GM20000 (cell line): ENCODE results near the gene PRPSAP1.

ENCODE experiments used
- DNase-seq: peaks from one replicate; pipeline ENCODE4 v3.0.0; 2012; ENCODE audit warnings: low spot score
- CTCF ChIP-seq: IDR thresholded peaks from 2 replicates; pipeline ENCODE4 v1.5.1; 2012; ENCODE audit warnings: mild to moderate bottlenecking, control low read depth; ENCODE audit errors: extremely low read depth, missing control alignments

PRPSAP1 gene

GRCh38 chr17:76397184-76397583 lies 43.5 kb upstream of the PRPSAP1 start:
- no peak for TF ChIP-seq CTCF

GRCh38 chr17:76395980-76396379 lies 42.3 kb upstream of the PRPSAP1 start:
- DNase-seq = no peak
- TF ChIP-seq CTCF = no peak

More at GRCh38 chr17:76397184-76397583, 43.5 kb upstream of the PRPSAP1 start:
- no peak for DNase-seq

- no peak for DNase-seq
- no peak for TF ChIP-seq CTCF
Observed at GRCh38 chr17:76394166-76394565, 40.5 kb upstream of the PRPSAP1 start.

GRCh38 chr17:76391200-76391715 lies 37.5 kb upstream of the PRPSAP1 start:
- DNase-seq = no peak
- no peak for TF ChIP-seq CTCF

GRCh38 chr17:76390003-76390421 lies 36.3 kb upstream of the PRPSAP1 start:
- no peak for DNase-seq
- TF ChIP-seq CTCF = no peak

- no peak for DNase-seq
- no peak for TF ChIP-seq CTCF
Observed at GRCh38 chr17:76388966-76389888, 35.5 kb upstream of the PRPSAP1 start.
